ENCODE results near the gene GXYLT2. TPM values are rescaled to one million over a fixed set of nuclear protein-coding genes. Genes with fewer than 3 reads are reported as not detected.

GXYLT2 gene
- 7.0 and 7.2 TPM in 2 replicates for total RNA-seq (2014; rRNA removed; shearing (Covaris generic))

- H3K4me1 ChIP-seq: peaks cover 30% of the 10 kb centered on the region
- H3K27ac ChIP-seq: peak within 1 kb of the TSS; percentile 33
- no peaks in the 10 kb centered on the region for H3K9me3 ChIP-seq (replicated peaks)
- H3K27me3 ChIP-seq: no peaks in the 10 kb centered on the region
- peak; percentile 75 for DNase-seq
- peak within 1 kb of the TSS; percentile 61 for H3K4me3 ChIP-seq
- no peaks in the 10 kb centered on the region for H3K36me3 ChIP-seq
These were observed at the start of gene GXYLT2 for GRCh38 chr3:72887705-72888545. Gene GXYLT2 (plus strand): TSS chr3:72888046. CDS start chr3:72888234, 188 bp downstream.

GRCh38 chr3:72839057-72839456, 48.8 kb upstream of the GXYLT2 start:
- H3K4me3 ChIP-seq: no peak overlapping the region
- no peaks in the 10 kb centered on the region for H3K9me3 ChIP-seq (replicated peaks)
- no peaks in the 10 kb centered on the region for H3K27me3 ChIP-seq
- H3K4me1 ChIP-seq: no peaks in the 10 kb centered on the region
- peaks cover 2% of the 10 kb centered on the region; the same call in 1 of the 2 replicates for H3K36me3 ChIP-seq
- H3K27ac ChIP-seq: no peak overlapping the region
- DNase-seq: no peak

- H3K27me3 ChIP-seq: no peaks in the 10 kb centered on the region
- H3K36me3 ChIP-seq: peaks cover 2% of the 10 kb centered on the region; the same call in 1 of the 2 replicates
- H3K9me3 ChIP-seq (replicated peaks): no peaks in the 10 kb centered on the region
- no peak overlapping the region for H3K4me3 ChIP-seq
- H3K4me1 ChIP-seq: peaks cover 17% of the 10 kb centered on the region
- no peak for DNase-seq
- no peak overlapping the region for H3K27ac ChIP-seq
These were observed 43.3 kb upstream of the GXYLT2 start for GRCh38 chr3:72844436-72844993.

- Histone ChIP-seq H3K9me3 (replicated peaks) (no peaks in the 10 kb centered on the region), H3K4me3 (no peak overlapping the region), H3K27me3 (no peaks in the 10 kb centered on the region), H3K36me3 (peaks cover 2% of the 10 kb centered on the region; the same call in 1 of the 2 replicates), H3K27ac (no peak overlapping the region), H3K4me1 (peaks cover 18% of the 10 kb centered on the region)
- DNase-seq: no peak
These were observed 41.7 kb upstream of the GXYLT2 start for GRCh38 chr3:72846166-72846565.

- no peaks in the 10 kb centered on the region for H3K36me3 ChIP-seq
- H3K27ac ChIP-seq: no peak overlapping the region
- H3K9me3 ChIP-seq (replicated peaks): no peaks in the 10 kb centered on the region
- H3K27me3 ChIP-seq: no peaks in the 10 kb centered on the region
- peaks cover 23% of the 10 kb centered on the region for H3K4me1 ChIP-seq
- peak overlapping the region; percentile 78 for H3K4me3 ChIP-seq
- DNase-seq: no peak
These were observed 40.6 kb upstream of the GXYLT2 start for GRCh38 chr3:72847282-72847681.

- peak within 1 kb of the TSS; percentile 38 for H3K27ac ChIP-seq
- H3K4me1 ChIP-seq: peaks cover 23% of the 10 kb centered on the region
- no peaks in the 10 kb centered on the region for H3K36me3 ChIP-seq
- DNase-seq: peak; percentile 91 to 93
- peak within 1 kb of the TSS; percentile 78 for H3K4me3 ChIP-seq
- H3K27me3 ChIP-seq: no peaks in the 10 kb centered on the region
- H3K9me3 ChIP-seq (replicated peaks): no peaks in the 10 kb centered on the region
These were observed 39.8 kb upstream of the GXYLT2 start, which contains the start of gene SHQ1 for GRCh38 chr3:72847751-72848702. Gene SHQ1 (minus strand): TSS chr3:72848445. CDS start chr3:72848340, 105 bp downstream.

- H3K4me1 ChIP-seq: peaks cover 23% of the 10 kb centered on the region
- peak overlapping the region; percentile 78 for H3K4me3 ChIP-seq
- DNase-seq: no peak
- no peaks in the 10 kb centered on the region for H3K9me3 ChIP-seq (replicated peaks)
- H3K36me3 ChIP-seq: no peaks in the 10 kb centered on the region
- no peak overlapping the region for H3K27ac ChIP-seq
- H3K27me3 ChIP-seq: no peaks in the 10 kb centered on the region
These were observed 39.2 kb upstream of the GXYLT2 start for GRCh38 chr3:72848703-72849081.

- Histone ChIP-seq H3K27ac (no peak overlapping the region), H3K4me3 (no peak overlapping the region), H3K9me3 (replicated peaks) (no peaks in the 10 kb centered on the region), H3K36me3 (no peaks in the 10 kb centered on the region), H3K4me1 (peaks cover 6% of the 10 kb centered on the region; the same call in 1 of the 2 replicates), H3K27me3 (no peaks in the 10 kb centered on the region)
- DNase-seq: peak; percentile 13 to 42
These were observed 32.8 kb upstream of the GXYLT2 start for GRCh38 chr3:72855001-72855400.

GRCh38 chr3:72860053-72860452, 27.8 kb upstream of the GXYLT2 start:
- no peak overlapping the region for H3K27ac ChIP-seq
- no peak overlapping the region for H3K4me3 ChIP-seq
- H3K4me1 ChIP-seq: no peaks in the 10 kb centered on the region
- no peaks in the 10 kb centered on the region for H3K36me3 ChIP-seq
- no peaks in the 10 kb centered on the region for H3K9me3 ChIP-seq (replicated peaks)
- DNase-seq: no peak
- H3K27me3 ChIP-seq: no peaks in the 10 kb centered on the region

GRCh38 chr3:72860846-72861245, 27.0 kb upstream of the GXYLT2 start:
- no peak overlapping the region for H3K4me3 ChIP-seq
- no peaks in the 10 kb centered on the region for H3K4me1 ChIP-seq
- no peak overlapping the region for H3K27ac ChIP-seq
- H3K9me3 ChIP-seq (replicated peaks): no peaks in the 10 kb centered on the region
- DNase-seq: no peak
- no peaks in the 10 kb centered on the region for H3K36me3 ChIP-seq
- no peaks in the 10 kb centered on the region for H3K27me3 ChIP-seq

GRCh38 chr3:72862314-72863090, 25.3 kb upstream of the GXYLT2 start:
- no peaks in the 10 kb centered on the region for H3K4me1 ChIP-seq

GRCh38 chr3:72872183-72872582, 15.7 kb upstream of the GXYLT2 start:
- H3K27me3 ChIP-seq: no peaks in the 10 kb centered on the region
- H3K4me3 ChIP-seq: no peak overlapping the region
- DNase-seq: no peak
- no peaks in the 10 kb centered on the region for H3K9me3 ChIP-seq (replicated peaks)
- no peaks in the 10 kb centered on the region for H3K4me1 ChIP-seq
- H3K27ac ChIP-seq: no peak overlapping the region
- no peaks in the 10 kb centered on the region for H3K36me3 ChIP-seq

More at GRCh38 chr3:72862314-72863090, 25.3 kb upstream of the GXYLT2 start:
- Histone ChIP-seq H3K9me3 (replicated peaks) (no peaks in the 10 kb centered on the region), H3K4me3 (no peak overlapping the region), H3K27ac (no peak overlapping the region), H3K36me3 (no peaks in the 10 kb centered on the region), H3K27me3 (no peaks in the 10 kb centered on the region)
- no peak for DNase-seq

- DNase-seq: peak in 1 of 2 experiments; percentile 24
- Histone ChIP-seq H3K27ac (peak overlapping the region; percentile 31), H3K27me3 (no peaks in the 10 kb centered on the region), H3K9me3 (replicated peaks) (no peaks in the 10 kb centered on the region), H3K4me1 (peaks cover 27% of the 10 kb centered on the region), H3K4me3 (peak overlapping the region; percentile 61), H3K36me3 (no peaks in the 10 kb centered on the region)
These were observed 522 bp upstream of the GXYLT2 start for GRCh38 chr3:72887343-72887704.

All from SJCRH30 (cell line).